Neuronal stem cell (in vitro differentiated cells): Measurements from ENCODE around the gene RAMP1.

Source experiments
- DNase-seq: peaks from one replicate; pipeline ENCODE4 v3.0.0-alpha.2; 2013; ENCODE audit warnings: low spot score
- H2AFZ ChIP-seq: one replicate; pipeline ENCODE4 v1.6.1; 2013; ENCODE audit warnings: mild to moderate bottlenecking, low read length, inconsistent platforms
- H2AK5ac ChIP-seq: 2 replicates; pipeline ENCODE4 v1.6.1; 2013; ENCODE audit warnings: low read depth, mild to moderate bottlenecking, inconsistent platforms, low read length, moderate library complexity, mixed read lengths
- H2BK120ac ChIP-seq: 2 replicates; pipeline ENCODE4 v1.6.1; 2013; ENCODE audit warnings: low read depth, mild to moderate bottlenecking, inconsistent platforms, low read length, moderate library complexity, mixed read lengths
- H2BK12ac ChIP-seq: one replicate; pipeline ENCODE4 v1.6.1; 2013; ENCODE audit warnings: low read length, inconsistent platforms
- H2BK15ac ChIP-seq: 2 replicates; pipeline ENCODE4 v1.6.1; 2013; ENCODE audit warnings: mild to moderate bottlenecking, low read length, inconsistent platforms, mixed read lengths
- H2BK5ac ChIP-seq: one replicate; pipeline ENCODE4 v1.6.1; 2013; ENCODE audit warnings: inconsistent platforms, mild to moderate bottlenecking, low read length, moderate library complexity
- H3K14ac ChIP-seq: one replicate; pipeline ENCODE4 v1.6.1; 2013; ENCODE audit warnings: low read length, inconsistent platforms
- H3K18ac ChIP-seq: 2 replicates; pipeline ENCODE4 v1.6.1; 2013; ENCODE audit warnings: low read length, inconsistent platforms
- H3K23ac ChIP-seq: 2 replicates; pipeline ENCODE4 v1.6.1; 2013; ENCODE audit warnings: low read depth, mild to moderate bottlenecking, mixed read lengths, low read length, inconsistent platforms; ENCODE audit not compliant: poor library complexity
- H3K27ac ChIP-seq: replicated peaks from 3 replicates; pipeline ENCODE4 v1.5.1; 2013; ENCODE audit warnings: low read length, inconsistent platforms
- H3K27me3 ChIP-seq, 3 experiments: 2 replicates each; pipeline ENCODE4 v1.6.1; 2013; ENCODE audit warnings: low read length in 3 of 3, mild to moderate bottlenecking in 2 of 3, inconsistent platforms in 1 of 3, low read depth in 1 of 3, mixed read lengths in 1 of 3, moderate library complexity in 1 of 3; ENCODE audit not compliant: control insufficient read depth in 3 of 3, insufficient read depth in 3 of 3
- H3K36me3 ChIP-seq, 2 donors: replicated peaks in 1 of 2; 2 replicates each; pipeline ENCODE4 v1.6.1; 2013; ENCODE audit warnings: low read length in 2 of 2; ENCODE audit not compliant: control insufficient read depth in 2 of 2, insufficient read depth in 2 of 2
- H3K4ac ChIP-seq: 2 replicates; pipeline ENCODE4 v1.6.1; 2013; ENCODE audit warnings: inconsistent platforms, mild to moderate bottlenecking, low read length, moderate library complexity
- H3K4me1 ChIP-seq, 2 donors: 1 replicate in 1 of 2; 2 replicates in 1 of 2; pipeline ENCODE4 v1.6.1; 2013; ENCODE audit warnings: low read length in 2 of 2, low read depth in 1 of 2; ENCODE audit not compliant: control insufficient read depth in 2 of 2, insufficient read depth in 1 of 2
- H3K4me2 ChIP-seq: one replicate; pipeline ENCODE4 v1.6.1; 2013; ENCODE audit warnings: mild to moderate bottlenecking, low read length, inconsistent platforms; ENCODE audit not compliant: insufficient read depth, poor library complexity, severe bottlenecking
- H3K4me3 ChIP-seq, 2 donors: 2 replicates each; pipeline ENCODE4 v1.5.1; 2013; ENCODE audit warnings: low read length in 2 of 2, mild to moderate bottlenecking in 2 of 2, inconsistent platforms in 1 of 2, moderate library complexity in 1 of 2
- H3K79me1 ChIP-seq: one replicate; pipeline ENCODE4 v1.6.1; 2013; ENCODE audit warnings: low read depth, mild to moderate bottlenecking, inconsistent platforms, low read length, moderate library complexity
- H3K9ac ChIP-seq: one replicate; pipeline ENCODE4 v1.6.1; 2013; ENCODE audit warnings: mild to moderate bottlenecking, low read depth, low read length, inconsistent platforms; ENCODE audit not compliant: poor library complexity
- H3K9me3 ChIP-seq, 2 donors: replicated peaks in 1 of 2; 2 replicates each; pipeline versions ENCODE3 to v1.6.1; 2013; ENCODE audit warnings: low read length in 2 of 2, mild to moderate bottlenecking in 2 of 2, inconsistent platforms in 1 of 2, low read depth in 1 of 2, mixed read lengths in 1 of 2, moderate library complexity in 1 of 2; ENCODE audit not compliant: control insufficient read depth in 2 of 2, insufficient read depth in 1 of 2
- H4K8ac ChIP-seq: one replicate; pipeline ENCODE4 v1.6.1; 2013; ENCODE audit warnings: low read depth, mild to moderate bottlenecking, inconsistent platforms, low read length, moderate library complexity
- H4K91ac ChIP-seq: one replicate; pipeline ENCODE4 v1.6.1; 2013; ENCODE audit warnings: low read length, low read depth, mild to moderate bottlenecking, inconsistent platforms; ENCODE audit not compliant: poor library complexity
- WGBS, 2 donors: extraction: QIAGEN DNeasy Blood & Tissue Kit; methylation state at CpG; one replicate each; pipeline ENCODE4 v1.1.7; 2013; ENCODE audit warnings: missing lambda C conversion rate in 2 of 2, mixed read lengths in 1 of 2; ENCODE audit not compliant: insufficient read length in 2 of 2, insufficient replicate concordance in 1 of 2; ENCODE audit errors: extremely low coverage in 2 of 2; 5-methylcytosine and 5-hydroxymethylcytosine counted together

RAMP1 gene

DNA sequence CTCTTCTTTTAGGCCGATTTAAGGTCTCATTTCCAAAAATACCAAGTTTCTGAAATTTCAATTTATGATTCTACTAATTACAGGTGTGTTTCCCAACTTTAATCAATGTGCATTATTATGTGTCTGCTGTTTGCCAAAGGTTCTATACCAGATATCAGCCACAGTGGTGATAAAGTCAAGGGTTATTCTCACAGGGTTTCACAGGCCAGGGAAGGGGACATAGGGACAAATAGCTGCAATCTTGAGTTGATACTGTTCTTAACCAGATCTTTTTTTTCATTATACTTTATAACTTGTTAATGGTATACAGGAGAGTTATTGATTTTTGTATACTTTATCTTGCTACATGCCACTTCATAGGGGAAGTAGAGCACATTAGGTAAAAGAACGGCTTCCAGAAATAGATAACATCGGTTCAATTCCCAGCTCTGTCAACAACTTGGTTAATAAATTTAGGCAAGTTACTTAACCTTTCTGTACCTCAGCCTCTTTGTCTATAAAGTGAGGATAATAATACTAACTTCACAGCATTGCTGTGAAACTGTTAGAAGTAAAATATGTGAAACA is 31.9 kb upstream of the RAMP1 start:
- H3K23ac ChIP-seq = no peak overlapping the region
- no peak overlapping the region for H2BK5ac ChIP-seq
- no peak overlapping the region for H4K91ac ChIP-seq
- no peaks in the 10 kb centered on the region for H3K9me3 ChIP-seq
- no peak overlapping the region for H3K14ac ChIP-seq
- H3K4ac ChIP-seq = no peak overlapping the region
- H3K4me3 ChIP-seq = no peak overlapping the region
- no peak overlapping the region for H4K8ac ChIP-seq
- no peak for DNase-seq
- no peak overlapping the region for H3K9ac ChIP-seq
- H3K36me3 ChIP-seq = no peaks in the 10 kb centered on the region
- no peaks in the 10 kb centered on the region for H3K27me3 ChIP-seq
- H3K18ac ChIP-seq = no peak overlapping the region
- H3K4me2 ChIP-seq = no peak overlapping the region
- H3K79me1 ChIP-seq = no peaks in the 10 kb centered on the region
- no peak overlapping the region for H2BK120ac ChIP-seq
- peaks cover 0 to 7% of the 10 kb centered on the region in 2 donors for H3K4me1 ChIP-seq
- no peak overlapping the region for H3K27ac ChIP-seq
- H2BK15ac ChIP-seq = no peak overlapping the region
- H2AFZ ChIP-seq = no peak overlapping the region
- no CpG with 5 or more reads among the region's 3 CpGs for WGBS, 2 donors
- H2AK5ac ChIP-seq = no peak overlapping the region
- no peak overlapping the region for H2BK12ac ChIP-seq

DNA sequence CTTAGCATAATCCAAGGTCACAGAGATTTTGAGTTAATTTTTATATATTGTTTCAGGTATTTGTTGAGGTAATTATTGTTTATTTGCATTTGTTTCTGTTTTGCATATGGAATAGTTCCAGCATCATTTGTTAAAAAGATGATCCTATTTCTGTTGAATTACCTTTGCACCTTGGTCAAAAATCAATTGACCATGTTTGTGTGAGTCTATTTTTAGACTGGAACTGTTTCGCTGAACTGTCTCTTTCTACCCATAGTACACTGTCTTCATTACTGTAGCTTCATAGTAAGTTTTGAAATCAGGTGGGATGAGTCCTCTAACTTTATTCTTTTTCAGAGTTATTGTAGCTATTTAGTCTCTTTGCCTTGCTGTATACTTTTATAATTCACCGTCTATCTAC is 28.9 kb upstream of the RAMP1 start:
- H3K18ac ChIP-seq = no peak overlapping the region
- H3K4ac ChIP-seq = no peak overlapping the region
- H3K4me2 ChIP-seq = no peak overlapping the region
- no peak for DNase-seq
- H3K4me1 ChIP-seq = peaks cover 0 to 7% of the 10 kb centered on the region in 2 donors
- no peak overlapping the region for H3K27ac ChIP-seq
- H3K27me3 ChIP-seq = no peaks in the 10 kb centered on the region
- H2BK12ac ChIP-seq = no peak overlapping the region
- H3K14ac ChIP-seq = no peak overlapping the region
- H2BK5ac ChIP-seq = no peak overlapping the region
- H3K23ac ChIP-seq = no peak overlapping the region
- H4K8ac ChIP-seq = no peak overlapping the region
- H2BK15ac ChIP-seq = no peak overlapping the region
- WGBS, 2 donors = no CpG with 5 or more reads among the region's 2 CpGs
- H2AFZ ChIP-seq = no peak overlapping the region
- H3K79me1 ChIP-seq = no peaks in the 10 kb centered on the region
- H2AK5ac ChIP-seq = no peak overlapping the region
- H3K36me3 ChIP-seq = no peaks in the 10 kb centered on the region
- H3K9me3 ChIP-seq = no peaks in the 10 kb centered on the region
- no peak overlapping the region for H3K9ac ChIP-seq
- no peak overlapping the region for H3K4me3 ChIP-seq
- no peak overlapping the region for H4K91ac ChIP-seq
- no peak overlapping the region for H2BK120ac ChIP-seq

DNA sequence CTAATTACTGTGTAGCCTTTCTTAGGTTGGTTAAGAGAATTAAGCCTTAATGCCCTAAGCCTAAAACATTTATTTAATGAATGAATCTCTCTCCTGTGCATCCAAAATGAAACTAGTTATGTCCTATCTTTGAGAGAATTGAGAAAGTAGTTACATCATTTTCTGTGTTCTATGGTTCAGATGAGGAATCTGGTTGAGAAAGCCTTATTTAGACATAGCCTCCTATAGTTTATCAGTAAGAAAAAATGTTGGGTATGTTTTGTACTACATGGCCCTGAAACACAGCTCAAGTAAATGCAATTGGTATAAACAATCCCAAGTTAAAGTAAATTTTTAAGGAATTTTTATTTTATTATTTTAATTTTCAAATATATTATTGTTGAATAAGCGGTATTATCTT is 25.9 kb upstream of the RAMP1 start:
- Histone ChIP-seq H4K91ac (no peak overlapping the region), H2AK5ac (no peak overlapping the region), H2BK120ac (no peak overlapping the region), H2BK15ac (no peak overlapping the region), H3K23ac (no peak overlapping the region), H3K4me2 (no peak overlapping the region), H2BK12ac (no peak overlapping the region), H3K79me1 (no peaks in the 10 kb centered on the region), H3K27ac (no peak overlapping the region), H2AFZ (no peak overlapping the region), H3K27me3 (no peaks in the 10 kb centered on the region), H3K4me3 (no peak overlapping the region), H3K36me3 (no peaks in the 10 kb centered on the region), H4K8ac (no peak overlapping the region), H3K18ac (no peak overlapping the region), H2BK5ac (no peak overlapping the region), H3K9ac (no peak overlapping the region), H3K14ac (no peak overlapping the region), H3K9me3 (no peaks in the 10 kb centered on the region), H3K4me1 (no peaks in the 10 kb centered on the region), H3K4ac (no peak overlapping the region)
- no CpG with 5 or more reads among the region's 1 CpG for WGBS, 2 donors
- DNase-seq = no peak

DNA sequence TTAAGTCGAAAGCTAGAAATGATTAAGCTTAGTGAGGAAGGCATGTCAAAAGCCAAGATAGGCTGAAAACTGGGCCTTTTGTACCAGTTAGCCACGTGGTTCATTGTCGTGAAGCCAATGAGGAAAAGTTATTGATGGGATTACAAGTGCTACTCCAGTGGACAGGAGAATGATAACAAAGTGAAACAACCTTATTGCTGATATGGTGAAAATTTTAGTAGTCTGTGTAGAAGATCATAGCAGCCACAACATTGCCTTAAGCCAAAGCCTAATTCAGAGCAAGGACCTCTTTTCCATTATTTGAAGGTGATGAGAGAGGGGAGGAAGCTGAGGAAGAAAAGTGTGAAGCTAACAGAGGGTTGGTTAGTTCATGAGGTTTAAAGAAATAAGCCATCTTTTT is 24.1 kb upstream of the RAMP1 start:
- no peaks in the 10 kb centered on the region for H3K36me3 ChIP-seq
- no peaks in the 10 kb centered on the region for H3K4me1 ChIP-seq
- no peak overlapping the region for H2BK15ac ChIP-seq
- H3K79me1 ChIP-seq = no peaks in the 10 kb centered on the region
- no peak overlapping the region for H2BK5ac ChIP-seq
- no CpG with 5 or more reads among the region's 3 CpGs for WGBS, 2 donors
- H3K4ac ChIP-seq = no peak overlapping the region
- no peak for DNase-seq
- H3K18ac ChIP-seq = no peak overlapping the region
- no peak overlapping the region for H3K4me3 ChIP-seq
- no peaks in the 10 kb centered on the region for H3K9me3 ChIP-seq
- no peaks in the 10 kb centered on the region for H3K27me3 ChIP-seq
- no peak overlapping the region for H3K23ac ChIP-seq
- H4K8ac ChIP-seq = no peak overlapping the region
- no peak overlapping the region for H2BK120ac ChIP-seq
- no peak overlapping the region for H2AFZ ChIP-seq
- H3K4me2 ChIP-seq = no peak overlapping the region
- H4K91ac ChIP-seq = no peak overlapping the region
- H3K14ac ChIP-seq = no peak overlapping the region
- no peak overlapping the region for H3K9ac ChIP-seq
- no peak overlapping the region for H3K27ac ChIP-seq
- no peak overlapping the region for H2AK5ac ChIP-seq
- no peak overlapping the region for H2BK12ac ChIP-seq
